IMR-90 (cell line): ENCODE results near the gene AGFG1. TPM values are rescaled to one million over a fixed set of nuclear protein-coding genes. Genes with fewer than 3 reads are reported as not detected.

Experiments used
- ATAC-seq: fragments of 200-7000 bp; cut with Tn5 transposase; 2 replicates; pipeline ENCODE4 v1.9.1; 2020; ENCODE audit warnings: low read depth, mild to moderate bottlenecking, moderate library complexity
- BruUV-seq: library from RNA; stranded (reverse); fragments of 400-500 nt; replicated peaks from 2 replicates; lab custom pipeline; 2021; lab: Mats Ljungman, UMichigan
- CTCF ChIA-PET: fragments of 300-600 bp; formaldehyde crosslinking; extraction: SDS; loops from one replicate; lab custom pipeline; 2021; ENCODE audit warnings: antibody characterized with exemption; lab: Yijun Ruan, JAX
- POLR2A ChIA-PET: fragments of 300-600 bp; sonication (Branson Sonifier 250); formaldehyde crosslinking; loops from one replicate; lab custom pipeline; 2022; ENCODE audit warnings: antibody characterized with exemption; ENCODE audit not compliant: unreplicated experiment; lab: Charles Lee
- DNase-seq: peaks from one replicate; pipeline ENCODE4 v3.0.0; 2013
- H2AFZ ChIP-seq: replicated peaks from 2 replicates; pipeline ENCODE3; 2013; ENCODE audit warnings: low read length, mild to moderate bottlenecking; ENCODE audit not compliant: poor library complexity
- H2AK5ac ChIP-seq: 2 replicates; pipeline ENCODE4 v1.6.1; 2013; ENCODE audit warnings: low read depth, low read length, inconsistent platforms
- H2AK9ac ChIP-seq: replicated peaks from 2 replicates; pipeline ENCODE3; 2013; ENCODE audit warnings: mild to moderate bottlenecking, low read depth, low read length, moderate library complexity; ENCODE audit not compliant: poor library complexity
- H2BK120ac ChIP-seq: 2 replicates; pipeline ENCODE4 v1.6.1; 2013; ENCODE audit warnings: low read depth, low read length, inconsistent platforms
- H2BK15ac ChIP-seq: 3 replicates; pipeline ENCODE4 v1.6.1; 2013; ENCODE audit warnings: low read depth, low read length, inconsistent platforms
- H2BK20ac ChIP-seq: 2 replicates; pipeline ENCODE4 v1.6.1; 2013; ENCODE audit warnings: low read depth, mild to moderate bottlenecking, inconsistent platforms, low read length, moderate library complexity
- H2BK5ac ChIP-seq: 2 replicates; pipeline ENCODE4 v1.6.1; 2013; ENCODE audit warnings: mild to moderate bottlenecking, low read depth, low read length, inconsistent platforms; ENCODE audit not compliant: poor library complexity, severe bottlenecking
- H3K14ac ChIP-seq: replicated peaks from 2 replicates; pipeline ENCODE4 v1.6.1; 2013; ENCODE audit warnings: low read depth, low read length, inconsistent platforms
- H3K18ac ChIP-seq: 2 replicates; pipeline ENCODE4 v1.6.1; 2013; ENCODE audit warnings: low read depth, low read length, control low read depth
- H3K23ac ChIP-seq: 2 replicates; pipeline ENCODE4 v1.6.1; 2013; ENCODE audit warnings: low read depth, low read length, inconsistent platforms
- H3K27ac ChIP-seq: 2 replicates; pipeline ENCODE4 v1.5.1; 2013; ENCODE audit warnings: mild to moderate bottlenecking, control low read depth, low read length; ENCODE audit not compliant: insufficient read depth
- H3K27me3 ChIP-seq: 2 replicates; pipeline ENCODE4 v1.6.1; 2013; ENCODE audit warnings: low read length; ENCODE audit not compliant: control insufficient read depth, insufficient read depth
- H3K36me3 ChIP-seq: 2 replicates; pipeline ENCODE4 v1.6.1; 2013; ENCODE audit warnings: low read length, mixed read lengths; ENCODE audit not compliant: control insufficient read depth, insufficient read depth
- H3K4ac ChIP-seq: 2 replicates; pipeline ENCODE4 v1.6.1; 2013; ENCODE audit warnings: low read depth, low read length, inconsistent platforms
- H3K4me1 ChIP-seq: 2 replicates; pipeline ENCODE4 v1.6.1; 2013; ENCODE audit warnings: low read length, mixed read lengths; ENCODE audit not compliant: control insufficient read depth, insufficient read depth
- H3K4me2 ChIP-seq: 2 replicates; pipeline ENCODE4 v1.6.1; 2013; ENCODE audit warnings: low read depth, mild to moderate bottlenecking, control low read depth, low read length, moderate library complexity
- H3K4me3 ChIP-seq: 2 replicates; pipeline ENCODE4 v1.5.1; 2013; ENCODE audit warnings: low read depth, mild to moderate bottlenecking, control low read depth, low read length, moderate library complexity; ENCODE audit not compliant: insufficient read depth
- H3K56ac ChIP-seq: 2 replicates; pipeline ENCODE4 v1.6.1; 2013; ENCODE audit warnings: low read length, inconsistent platforms; ENCODE audit not compliant: insufficient read depth; ENCODE audit errors: extremely low read depth
- H3K79me1 ChIP-seq, 2 experiments: 2 replicates each; pipeline ENCODE4 v1.6.1; 2013; ENCODE audit warnings: low read length in 2 of 2, inconsistent platforms in 1 of 2, low read depth in 1 of 2
- H3K9ac ChIP-seq: 2 replicates; pipeline ENCODE4 v1.6.1; 2013; ENCODE audit warnings: low read depth, low read length, control low read depth
- H3K9me1 ChIP-seq: 2 replicates; pipeline ENCODE4 v1.6.1; 2013; ENCODE audit warnings: low read length, inconsistent platforms; ENCODE audit not compliant: insufficient read depth
- H3K9me3 ChIP-seq: 2 replicates; pipeline ENCODE4 v1.6.1; 2013; ENCODE audit warnings: low read length; ENCODE audit not compliant: control insufficient read depth, insufficient read depth
- H4K20me1 ChIP-seq: 2 replicates; pipeline ENCODE4 v1.6.1; 2013; ENCODE audit warnings: low read length, inconsistent platforms; ENCODE audit not compliant: insufficient read depth
- H4K5ac ChIP-seq: 2 replicates; pipeline ENCODE4 v1.6.1; 2013; ENCODE audit warnings: mild to moderate bottlenecking, low read depth, low read length, control low read depth
- H4K8ac ChIP-seq, 2 experiments: 2 replicates each; pipeline ENCODE4 v1.6.1; 2013; ENCODE audit warnings: low read depth in 2 of 2, low read length in 2 of 2, control low read depth in 1 of 2, inconsistent platforms in 1 of 2
- H4K91ac ChIP-seq: 2 replicates; pipeline ENCODE4 v1.6.1; 2013; ENCODE audit warnings: low read depth, low read length, inconsistent platforms; ENCODE audit not compliant: insufficient read depth
- BHLHE40 ChIP-seq: fragments of 150-350 bp; IDR thresholded peaks from 2 replicates; pipeline ENCODE4 v1.6.1; 2016; ENCODE audit warnings: mild to moderate bottlenecking, low read depth, low read length
- CEBPB ChIP-seq: IDR thresholded peaks from 2 replicates; pipeline ENCODE4 v1.6.1; 2012; ENCODE audit warnings: low read depth, low read length, improper control_type of control experiment
- CHD1 ChIP-seq: IDR thresholded peaks from 2 replicates; pipeline ENCODE4 v1.6.1; 2012; ENCODE audit warnings: low read depth, low read length, improper control_type of control experiment
- FOS ChIP-seq: fragments of 150-350 bp; IDR thresholded peaks from 2 replicates; pipeline ENCODE4 v1.6.1; 2016; ENCODE audit warnings: low read depth, low read length
- MAFK ChIP-seq: IDR thresholded peaks from 2 replicates; pipeline ENCODE4 v1.6.1; 2012; ENCODE audit warnings: low read depth, low read length, improper control_type of control experiment
- MAZ ChIP-seq: IDR thresholded peaks from 2 replicates; pipeline ENCODE4 v1.6.1; 2012; ENCODE audit warnings: low read depth, mild to moderate bottlenecking, low read length, improper control_type of control experiment, moderate library complexity, borderline replicate concordance
- MXI1 ChIP-seq: IDR thresholded peaks from 2 replicates; pipeline ENCODE4 v1.6.1; 2012; ENCODE audit warnings: low read depth, mild to moderate bottlenecking, low read length, moderate library complexity, borderline replicate concordance
- NFE2L2 ChIP-seq: fragments of 150-350 bp; IDR thresholded peaks from 2 replicates; pipeline ENCODE4 v1.6.1; 2016; ENCODE audit warnings: low read depth, mild to moderate bottlenecking, low read length
- POLR2A ChIP-seq: IDR thresholded peaks from 2 replicates; pipeline ENCODE4 v1.6.1; 2012; ENCODE audit warnings: mild to moderate bottlenecking, low read depth, low read length
- RAD21 ChIP-seq: IDR thresholded peaks from 2 replicates; pipeline ENCODE4 v1.6.1; 2012; ENCODE audit warnings: low read length, improper control_type of control experiment
- RCOR1 ChIP-seq: IDR thresholded peaks from 2 replicates; pipeline ENCODE4 v1.6.1; 2012; ENCODE audit warnings: mild to moderate bottlenecking, low read length, improper control_type of control experiment; ENCODE audit not compliant: insufficient replicate concordance
- RFX5 ChIP-seq: IDR thresholded peaks from 2 replicates; pipeline ENCODE4 v1.8.0; 2012; ENCODE audit warnings: low read depth, mild to moderate bottlenecking, low read length, moderate library complexity
- SMC3 ChIP-seq: fragments of 150-350 bp; IDR thresholded peaks from 2 replicates; pipeline ENCODE4 v1.6.1; 2016; ENCODE audit warnings: low read depth, mild to moderate bottlenecking, antibody characterized with exemption, low read length, moderate library complexity
- WGBS, 2 experiments: methylation state at CpG; one replicate each; pipeline versions ENCODE4 v1.1.5 to v1.1.7; 2013; ENCODE audit warnings: missing lambda C conversion rate in 2 of 2; ENCODE audit not compliant: insufficient read length in 1 of 2; ENCODE audit errors: extremely low coverage in 2 of 2; 5-methylcytosine and 5-hydroxymethylcytosine counted together
- dilution Hi-C: fragments of 300-500 bp; cut with HindIII; formaldehyde crosslinking; loops from one replicate; pipeline ENCODE4 v1.14.3; 2018; ENCODE audit warnings: low sequenced_read_pairs; ENCODE audit not compliant: unreplicated experiment
- in situ Hi-C: fragments of 300-500 bp; cut with MboI; formaldehyde crosslinking; loops from 3 replicates; pipeline ENCODE4 v1.14.3; 2019; ENCODE audit warnings: low sequenced_read_pairs, inconsistent platforms, mixed read lengths
- intact Hi-C: fragments of 100-400 bp; cut with micrococcal nuclease; formaldehyde crosslinking; loops from 2 replicates; pipeline ENCODE4 v1.10.0; 2022
- polyA plus RNA-seq, 3 experiments: library from polyadenylated mRNA; depleted of rRNA; stranded (reverse); fragments of >200 nt; gene quantifications; 2 replicates each; pipeline ENCODE4 v1.2.3, GENCODE V29; 2012; ENCODE audit warnings: low replicate concordance in 1 of 3
- total RNA-seq: library from RNA; depleted of rRNA; stranded (reverse); fragments of >200 nt; gene quantifications from 2 replicates; pipeline ENCODE4 v1.2.3, GENCODE V29; 2012
- TF ChIP-seq, protein P1 (sequence below): conservative IDR thresholded peaks from 2 replicates; pipeline ENCODE4 v1.5.1; 2012; ENCODE audit warnings: mild to moderate bottlenecking, low read depth, low read length, improper control_type of control experiment
- TF ChIP-seq, protein P2 (sequence below): fragments of 150-350 bp; IDR thresholded peaks from 2 replicates; pipeline ENCODE4 v1.6.1; 2017; ENCODE audit warnings: mild to moderate bottlenecking, antibody characterized with exemption, low read length, low read depth
- TF ChIP-seq, protein P3 (sequence below): fragments of 150-350 bp; IDR thresholded peaks from 2 replicates; pipeline ENCODE4 v1.6.1; 2016; ENCODE audit warnings: low read depth, mild to moderate bottlenecking, low read length, moderate library complexity, borderline replicate concordance

Gene AGFG1
- total and polyA plus RNA-seq, 2 of the 4 experiments (the other 2 are of a cell fraction) = 58.4 to 126 TPM

DNA sequence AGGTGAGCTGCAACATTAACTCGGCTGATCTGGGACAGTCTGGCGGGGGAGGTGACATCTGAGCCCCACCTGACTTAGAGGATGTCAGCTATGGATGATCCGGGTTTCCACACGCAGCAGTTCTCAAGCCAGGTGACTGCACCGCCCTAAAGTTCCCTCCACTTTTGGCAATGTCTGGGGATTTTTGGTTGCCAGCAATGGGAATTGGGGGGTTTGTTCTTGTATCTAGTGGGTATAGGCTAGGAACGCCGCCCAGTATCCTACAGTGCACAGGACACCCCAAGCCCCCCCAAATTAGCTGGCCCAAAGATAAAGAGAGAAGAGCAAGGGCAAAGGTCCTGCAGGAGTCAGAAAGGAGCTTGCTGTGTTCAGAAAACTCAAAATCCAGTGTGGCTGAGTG lies 544 bp upstream of the AGFG1 start:
- Histone ChIP-seq H4K91ac (no peak overlapping the region), H3K23ac (no peak overlapping the region), H3K56ac (no peak overlapping the region), H2BK120ac (no peak overlapping the region; the same call in 1 of the 2 replicates), H3K79me1 (peaks cover 0 to 11% of the 10 kb centered on the region in 2 experiments; a peak in 2 of 4 replicates), H2BK20ac (peak overlapping the region; percentile 0; the same call in 1 of the 2 replicates), H3K27me3 (no peaks in the 10 kb centered on the region), H3K14ac (no peak overlapping the region), H2AK9ac (no peak overlapping the region), H3K9me1 (no peaks in the 10 kb centered on the region), H3K4me3 (no peak overlapping the region), H2AFZ (peak overlapping the region; percentile 25), H3K4me2 (no peak overlapping the region), H4K20me1 (peaks cover 35% of the 10 kb centered on the region), H2BK5ac (no peak overlapping the region), H3K27ac (no peak overlapping the region), H3K4ac (no peak overlapping the region), H3K18ac (no peak overlapping the region), H3K9me3 (no peaks in the 10 kb centered on the region), H3K9ac (no peak overlapping the region), H3K4me1 (peaks cover 9% of the 10 kb centered on the region), H4K5ac (no peak overlapping the region), H2AK5ac (no peak overlapping the region; the same call in 1 of the 2 replicates), H2BK15ac (no peak overlapping the region), H4K8ac (no peak overlapping the region), H3K36me3 (no peaks in the 10 kb centered on the region)
- DNase-seq = no peak
- BruUV-seq = no TSS peak
- WGBS, 2 experiments = 89% methylated on average over 3 of the region's 7 CpGs; no CpG with 5 or more reads in 1 of the 2 experiments
- ChIA-PET CTCF (no interaction called here), POLR2A (no interaction called here)
- in situ Hi-C loops (loop anchor here (10.0 kb wide), 1 partner anchor 293 kb away; no protein-coding TSS in a partner anchor), intact Hi-C loops (loop anchor here (5.0 to 10.0 kb wide), 4 partner anchors 41 to 413 kb away; no protein-coding TSS in a partner anchor), dilution Hi-C loops (no loop called here)
- no peak for TF ChIP-seq POLR2A
- TF ChIP-seq, protein P1, sequence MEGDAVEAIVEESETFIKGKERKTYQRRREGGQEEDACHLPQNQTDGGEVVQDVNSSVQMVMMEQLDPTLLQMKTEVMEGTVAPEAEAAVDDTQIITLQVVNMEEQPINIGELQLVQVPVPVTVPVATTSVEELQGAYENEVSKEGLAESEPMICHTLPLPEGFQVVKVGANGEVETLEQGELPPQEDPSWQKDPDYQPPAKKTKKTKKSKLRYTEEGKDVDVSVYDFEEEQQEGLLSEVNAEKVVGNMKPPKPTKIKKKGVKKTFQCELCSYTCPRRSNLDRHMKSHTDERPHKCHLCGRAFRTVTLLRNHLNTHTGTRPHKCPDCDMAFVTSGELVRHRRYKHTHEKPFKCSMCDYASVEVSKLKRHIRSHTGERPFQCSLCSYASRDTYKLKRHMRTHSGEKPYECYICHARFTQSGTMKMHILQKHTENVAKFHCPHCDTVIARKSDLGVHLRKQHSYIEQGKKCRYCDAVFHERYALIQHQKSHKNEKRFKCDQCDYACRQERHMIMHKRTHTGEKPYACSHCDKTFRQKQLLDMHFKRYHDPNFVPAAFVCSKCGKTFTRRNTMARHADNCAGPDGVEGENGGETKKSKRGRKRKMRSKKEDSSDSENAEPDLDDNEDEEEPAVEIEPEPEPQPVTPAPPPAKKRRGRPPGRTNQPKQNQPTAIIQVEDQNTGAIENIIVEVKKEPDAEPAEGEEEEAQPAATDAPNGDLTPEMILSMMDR = no peak
- no peak for TF ChIP-seq CEBPB
- no peak for TF ChIP-seq SMC3
- TF ChIP-seq MAFK = no peak
- TF ChIP-seq, protein P2, sequence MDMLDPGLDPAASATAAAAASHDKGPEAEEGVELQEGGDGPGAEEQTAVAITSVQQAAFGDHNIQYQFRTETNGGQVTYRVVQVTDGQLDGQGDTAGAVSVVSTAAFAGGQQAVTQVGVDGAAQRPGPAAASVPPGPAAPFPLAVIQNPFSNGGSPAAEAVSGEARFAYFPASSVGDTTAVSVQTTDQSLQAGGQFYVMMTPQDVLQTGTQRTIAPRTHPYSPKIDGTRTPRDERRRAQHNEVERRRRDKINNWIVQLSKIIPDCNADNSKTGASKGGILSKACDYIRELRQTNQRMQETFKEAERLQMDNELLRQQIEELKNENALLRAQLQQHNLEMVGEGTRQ = no peak
- no peak for TF ChIP-seq CHD1
- TF ChIP-seq RFX5 = no peak
- no peak for TF ChIP-seq BHLHE40
- no peak for TF ChIP-seq RCOR1
- no peak for TF ChIP-seq RAD21
- no peak for TF ChIP-seq FOS
- no peak for TF ChIP-seq MAZ
- no peak for TF ChIP-seq MXI1
- TF ChIP-seq NFE2L2 = no peak
- TF ChIP-seq, protein P3, sequence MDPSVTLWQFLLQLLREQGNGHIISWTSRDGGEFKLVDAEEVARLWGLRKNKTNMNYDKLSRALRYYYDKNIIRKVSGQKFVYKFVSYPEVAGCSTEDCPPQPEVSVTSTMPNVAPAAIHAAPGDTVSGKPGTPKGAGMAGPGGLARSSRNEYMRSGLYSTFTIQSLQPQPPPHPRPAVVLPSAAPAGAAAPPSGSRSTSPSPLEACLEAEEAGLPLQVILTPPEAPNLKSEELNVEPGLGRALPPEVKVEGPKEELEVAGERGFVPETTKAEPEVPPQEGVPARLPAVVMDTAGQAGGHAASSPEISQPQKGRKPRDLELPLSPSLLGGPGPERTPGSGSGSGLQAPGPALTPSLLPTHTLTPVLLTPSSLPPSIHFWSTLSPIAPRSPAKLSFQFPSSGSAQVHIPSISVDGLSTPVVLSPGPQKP = no peak
- ATAC-seq = no peak
